NCI-H526 treated with DMSO at 0.1 percent for 48 hours (cell line): ENCODE data around the gene ACP3.
A peak's percentile ranks its signal among the peaks of the same experiment; 100 is the strongest.
"Not testable (repeated sequence)": the region's sequence is repeated elsewhere in the genome, so short reads cannot be mapped to it uniquely, and the experiment has no call there.

ENCODE experiments used
- DNase-seq: peaks from one replicate; lab custom pipeline; 2025; lab: John Stamatoyannopoulos, UW

ACP3 gene, protein sequence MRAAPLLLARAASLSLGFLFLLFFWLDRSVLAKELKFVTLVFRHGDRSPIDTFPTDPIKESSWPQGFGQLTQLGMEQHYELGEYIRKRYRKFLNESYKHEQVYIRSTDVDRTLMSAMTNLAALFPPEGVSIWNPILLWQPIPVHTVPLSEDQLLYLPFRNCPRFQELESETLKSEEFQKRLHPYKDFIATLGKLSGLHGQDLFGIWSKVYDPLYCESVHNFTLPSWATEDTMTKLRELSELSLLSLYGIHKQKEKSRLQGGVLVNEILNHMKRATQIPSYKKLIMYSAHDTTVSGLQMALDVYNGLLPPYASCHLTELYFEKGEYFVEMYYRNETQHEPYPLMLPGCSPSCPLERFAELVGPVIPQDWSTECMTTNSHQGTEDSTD

DNA sequence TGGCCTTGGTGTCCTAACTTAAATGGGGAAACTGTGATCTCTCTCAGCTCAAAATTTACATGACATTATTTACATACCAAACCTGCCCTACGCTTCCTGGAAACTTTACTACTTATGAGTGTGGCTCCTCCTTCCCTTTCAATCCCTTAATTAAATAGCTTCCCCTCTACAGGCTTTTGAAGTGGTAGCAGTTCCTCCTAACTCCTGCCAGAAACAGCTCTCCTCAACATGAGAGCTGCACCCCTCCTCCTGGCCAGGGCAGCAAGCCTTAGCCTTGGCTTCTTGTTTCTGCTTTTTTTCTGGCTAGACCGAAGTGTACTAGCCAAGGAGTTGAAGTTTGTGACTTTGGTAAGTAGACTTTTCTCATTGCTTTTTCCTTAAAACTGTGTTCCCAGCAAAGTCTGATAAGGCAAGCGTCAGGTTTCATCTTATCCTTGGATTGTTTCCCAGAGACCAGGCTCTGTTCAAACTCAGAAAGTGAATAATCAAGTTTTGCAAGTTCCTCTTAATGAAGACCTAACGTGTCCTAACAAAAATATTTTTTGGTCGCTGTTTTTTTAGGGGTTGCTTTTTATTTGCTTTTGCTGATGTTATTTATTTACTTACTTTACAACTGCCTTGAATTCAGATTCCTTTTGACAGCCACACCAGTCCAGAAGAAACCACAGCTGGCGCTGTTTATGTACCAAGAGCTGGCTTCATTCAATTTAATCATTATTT lies at the start of gene ACP3:
Gene ACP3 (plus strand): TSS at position 179 of the 720 bp plus-strand sequence. CDS start 50 bp downstream, at position 229.
- no peak for DNase-seq

DNA sequence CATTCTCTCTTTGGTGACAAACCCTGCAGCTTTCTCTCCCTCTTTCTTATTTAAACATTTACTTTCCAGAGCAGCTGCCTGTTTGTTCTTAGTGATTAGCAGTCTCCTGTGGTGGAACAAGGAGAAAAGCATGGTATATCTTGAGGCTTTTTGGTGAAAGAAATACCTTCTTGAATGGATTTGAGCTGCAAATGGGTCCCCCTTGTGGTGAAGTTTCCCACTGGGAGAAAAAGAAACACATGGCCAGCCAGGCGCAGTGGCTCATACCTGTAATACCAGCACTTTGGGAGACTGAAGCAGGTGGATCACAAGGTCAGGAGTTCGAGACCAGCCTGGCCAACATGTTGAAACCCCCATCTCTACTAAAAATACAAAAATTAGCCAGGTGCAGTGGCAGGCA lies 48.3 kb upstream of the ACP3 start:
- no peak for DNase-seq

DNA sequence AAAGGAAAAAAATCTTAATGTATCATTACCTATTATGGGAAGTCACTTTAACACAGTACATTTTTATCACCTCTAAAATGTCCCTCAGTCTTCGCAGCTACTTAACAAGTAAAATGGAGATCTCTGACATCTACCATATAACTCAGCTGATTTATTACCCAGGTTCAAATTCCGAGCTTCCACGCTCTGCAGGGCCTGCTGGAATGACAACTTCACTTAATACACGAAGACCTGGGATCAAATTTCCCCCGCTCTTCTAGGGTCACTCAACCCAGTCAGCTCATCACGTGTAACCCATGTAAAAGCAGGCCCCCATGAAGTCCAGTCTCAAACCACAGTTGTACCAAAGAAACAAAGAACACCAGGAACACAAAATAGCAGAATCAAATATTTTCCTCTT lies 44.2 kb upstream of the ACP3 start:
- no peak for DNase-seq

DNA sequence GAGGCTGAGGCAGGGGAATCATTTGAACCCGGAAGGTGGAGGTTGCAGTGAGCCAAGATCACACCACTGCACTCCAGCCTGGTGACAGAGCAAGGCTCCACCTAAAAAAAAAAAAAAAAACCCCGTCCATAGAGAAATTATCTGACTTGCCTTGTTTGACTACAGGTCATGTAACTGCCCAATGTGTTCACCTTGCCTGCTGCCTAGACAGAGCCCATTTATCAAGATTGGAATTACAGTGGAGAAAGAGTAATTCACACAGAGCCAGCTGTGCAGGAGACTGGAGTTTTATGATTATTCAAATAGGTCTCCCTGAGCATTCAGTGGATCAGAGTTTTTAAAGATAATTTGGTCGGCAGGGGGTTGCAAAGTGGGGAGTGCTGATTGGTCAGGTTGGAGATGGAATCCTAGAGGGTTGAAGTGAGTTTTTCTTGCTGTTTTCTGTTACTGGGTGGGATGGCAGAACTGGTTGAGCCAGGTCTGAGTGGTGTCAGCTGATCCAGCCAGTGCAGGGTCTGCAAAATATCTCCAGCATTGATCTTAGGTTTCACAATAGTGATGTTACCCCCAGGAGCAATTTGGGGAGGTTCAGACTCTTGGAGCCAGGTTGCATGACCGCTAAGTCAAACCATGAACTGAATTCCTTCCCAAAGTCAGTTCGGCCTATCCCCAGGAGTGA lies 40.8 kb upstream of the ACP3 start:
- no peak for DNase-seq

DNA sequence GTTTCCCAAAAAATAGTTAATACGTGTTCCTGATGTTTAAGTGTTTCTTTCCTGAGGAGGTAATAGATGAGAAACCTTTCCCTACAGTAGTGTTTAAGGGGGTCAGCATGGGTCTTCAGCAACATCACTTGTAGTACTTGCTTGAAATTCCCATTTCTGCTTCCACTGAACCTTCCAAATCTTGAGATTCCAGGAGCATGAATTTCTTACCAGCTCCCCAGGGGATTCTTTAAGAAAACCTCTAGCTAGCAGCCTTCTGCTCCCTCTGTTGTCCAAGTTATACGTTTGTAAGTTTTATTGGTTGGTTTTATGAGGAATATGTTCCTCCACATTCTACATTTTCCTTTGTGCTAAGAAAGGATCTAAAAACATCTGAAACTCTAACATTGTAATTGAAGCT lies 38.2 kb upstream of the ACP3 start:
- DNase-seq: no peak

DNA sequence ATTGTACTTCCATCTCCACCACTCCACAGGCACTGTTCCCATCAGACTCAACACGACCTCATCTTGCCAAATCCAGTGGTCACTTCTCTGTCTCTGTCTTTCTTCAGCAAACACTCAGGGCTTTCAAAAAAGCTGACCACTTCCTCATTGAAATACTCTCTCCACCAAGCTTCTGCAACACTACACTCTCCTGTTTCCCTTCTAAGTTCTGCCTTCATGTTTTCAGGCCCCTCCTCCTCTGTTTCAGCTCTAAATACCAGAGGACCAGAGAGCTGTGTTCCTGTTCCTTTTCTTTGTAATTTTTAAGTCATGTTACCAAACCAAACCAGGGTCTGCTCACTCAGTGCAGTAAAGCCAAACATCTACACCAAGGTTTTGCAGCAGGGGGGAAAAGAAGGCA lies 33.8 kb upstream of the ACP3 start:
- no peak for DNase-seq

DNA sequence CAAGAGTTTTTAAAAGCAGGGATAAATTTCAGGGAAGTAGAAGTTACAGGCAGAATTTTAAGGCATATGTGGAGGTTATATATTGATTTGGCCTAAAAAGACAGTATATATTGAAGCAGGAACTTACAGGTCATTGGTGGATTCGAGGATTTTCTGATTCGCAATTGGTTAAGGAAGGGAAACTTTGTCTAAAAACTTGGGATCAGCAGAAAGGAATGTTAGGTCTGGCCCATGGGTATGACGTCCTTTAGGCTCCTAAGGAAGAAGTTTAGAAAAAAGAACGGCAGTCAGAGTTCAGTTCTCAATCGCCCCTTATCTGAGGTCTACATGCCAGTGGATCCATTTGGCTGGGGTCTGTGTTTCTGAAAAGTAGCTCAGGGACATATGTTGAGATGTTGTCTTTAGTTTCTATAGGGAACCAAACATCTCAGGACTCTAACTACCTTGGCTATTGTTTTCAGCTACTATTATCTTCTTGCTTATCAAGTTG lies 33.2 kb upstream of the ACP3 start:
- DNase-seq: no peak

DNA sequence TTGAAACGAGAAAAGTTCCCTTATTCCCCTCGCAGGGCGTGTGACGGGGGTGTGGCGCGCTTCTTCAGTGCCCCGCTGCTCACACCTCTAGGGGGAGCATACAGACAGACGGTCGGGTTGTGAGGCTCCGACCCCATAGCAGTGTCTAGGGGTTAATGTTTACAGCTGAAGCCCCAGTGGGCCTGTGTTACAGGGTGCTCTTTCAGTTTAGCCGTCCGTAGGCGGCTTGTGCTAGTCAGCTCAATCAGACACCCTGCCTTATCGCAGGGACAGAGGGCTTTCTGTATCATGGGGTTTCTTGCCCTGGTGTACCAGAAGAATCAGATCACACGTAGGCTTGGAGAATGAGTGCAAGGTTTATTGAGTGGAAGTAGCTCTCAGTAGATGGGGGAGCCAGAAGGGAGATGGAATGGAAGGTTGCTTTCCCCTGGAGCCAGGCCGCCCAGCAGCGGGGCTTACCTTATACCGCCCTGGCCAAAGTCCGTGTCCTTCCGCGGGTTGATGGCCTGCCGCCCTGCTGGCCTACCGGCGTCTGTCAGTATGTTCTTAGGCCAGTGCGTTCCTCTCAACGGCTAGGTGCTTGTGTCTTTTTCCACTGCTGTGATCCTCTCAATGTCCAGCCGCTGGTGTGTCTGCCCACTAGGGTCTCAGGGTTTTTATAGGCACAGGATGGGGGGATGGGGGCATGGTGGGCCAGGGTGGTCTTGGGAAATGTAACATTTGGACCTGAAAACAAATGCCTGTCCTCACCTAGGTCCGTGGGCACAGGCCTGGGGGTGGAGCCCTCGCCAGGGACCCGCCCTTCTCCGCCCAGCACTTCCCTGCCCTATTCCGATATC lies 32.2 kb upstream of the ACP3 start:
- DNase-seq: no peak

DNA sequence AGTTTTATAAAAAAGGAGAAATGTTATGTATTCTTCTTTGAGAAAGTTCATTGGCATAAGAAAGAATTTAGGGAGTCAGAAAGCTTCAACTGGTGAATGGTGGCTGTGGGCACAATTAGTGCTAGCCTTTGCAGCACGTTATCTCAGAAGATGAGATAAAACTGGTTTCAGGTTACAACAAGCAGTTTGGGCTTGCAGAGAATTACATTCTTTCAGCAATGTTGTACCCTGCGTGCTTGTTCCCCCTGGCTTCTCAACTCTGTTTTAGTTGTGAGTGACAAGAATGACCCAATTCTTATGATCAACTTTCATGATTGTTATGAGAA lies 31.6 kb upstream of the ACP3 start:
- peak; percentile 1 for DNase-seq

DNA sequence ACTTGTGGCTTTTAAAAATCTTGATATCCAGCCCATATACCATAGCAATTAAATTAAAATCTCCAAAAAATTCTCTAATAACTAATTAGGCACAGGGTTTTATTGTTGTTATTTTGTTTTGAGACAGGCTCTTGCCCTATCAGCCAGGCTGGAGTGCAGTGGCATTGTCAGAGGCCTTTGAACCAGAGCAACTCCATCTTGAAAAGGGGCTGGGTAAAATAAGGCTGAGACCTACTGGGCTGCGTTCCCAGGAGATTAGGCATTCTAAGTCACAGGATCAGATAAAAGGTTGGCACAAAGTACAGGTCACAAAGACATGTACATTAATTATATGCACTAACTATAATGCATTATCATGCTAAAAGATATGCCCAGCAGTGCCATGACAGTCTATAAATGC lies 31.2 kb upstream of the ACP3 start:
- DNase-seq: no peak

DNA sequence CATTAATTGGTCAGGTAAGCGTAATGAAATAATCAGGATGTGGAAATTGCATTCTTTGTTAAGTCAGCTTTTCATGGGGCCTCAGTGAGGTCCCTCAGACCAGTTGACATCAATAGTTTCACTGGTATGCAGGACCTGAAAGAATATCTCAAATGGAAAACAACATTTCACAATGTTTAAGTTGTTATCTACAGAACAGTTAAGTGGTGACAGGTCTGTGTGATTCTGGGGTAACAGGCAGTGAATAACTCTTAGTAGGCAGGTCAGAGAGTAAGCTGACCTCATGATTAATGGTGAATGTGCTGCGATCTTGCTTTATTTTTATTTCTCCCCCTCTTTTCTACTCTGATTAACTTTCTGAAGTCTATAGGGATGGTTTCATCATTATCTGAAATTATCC lies 28.9 kb upstream of the ACP3 start:
- no peak for DNase-seq

DNA sequence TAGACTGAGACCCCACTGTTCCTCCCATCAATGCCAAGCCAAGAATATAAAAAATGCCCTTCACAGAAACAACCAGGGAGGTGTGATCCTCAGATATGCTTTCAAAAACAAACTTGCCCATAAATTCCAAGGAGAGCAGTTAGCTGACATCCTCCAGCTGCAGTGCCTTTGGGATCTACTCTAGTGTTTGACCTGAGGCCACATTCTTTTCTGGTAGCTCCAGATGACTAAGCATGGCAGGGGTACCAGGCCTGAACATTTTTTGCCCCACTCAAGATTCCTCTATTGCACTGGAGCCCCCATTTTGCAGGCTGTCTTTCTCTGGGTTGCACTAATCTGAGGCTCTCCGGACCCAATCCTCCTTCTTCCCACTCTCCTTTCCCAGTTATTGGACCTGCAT lies 27.9 kb upstream of the ACP3 start:
- DNase-seq: no peak

DNA sequence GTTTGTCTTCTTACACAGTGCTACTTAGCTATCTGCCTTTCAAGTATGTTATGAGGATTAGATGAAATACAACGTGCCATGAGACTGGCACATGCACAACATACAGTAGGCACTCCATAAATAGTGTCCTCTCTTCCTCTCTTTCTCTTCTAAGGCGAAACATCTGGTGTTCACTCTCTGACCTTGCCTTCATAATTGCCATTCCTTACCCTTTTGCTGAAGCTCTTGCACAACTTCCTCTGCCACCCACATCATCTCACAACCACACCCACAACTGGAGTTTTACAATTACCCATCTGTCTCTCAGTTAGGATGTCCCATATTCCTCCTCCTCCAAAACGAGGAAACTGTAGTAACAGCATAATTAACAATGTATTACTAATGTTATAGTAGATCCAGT lies 26.4 kb upstream of the ACP3 start:
- no peak for DNase-seq

DNA sequence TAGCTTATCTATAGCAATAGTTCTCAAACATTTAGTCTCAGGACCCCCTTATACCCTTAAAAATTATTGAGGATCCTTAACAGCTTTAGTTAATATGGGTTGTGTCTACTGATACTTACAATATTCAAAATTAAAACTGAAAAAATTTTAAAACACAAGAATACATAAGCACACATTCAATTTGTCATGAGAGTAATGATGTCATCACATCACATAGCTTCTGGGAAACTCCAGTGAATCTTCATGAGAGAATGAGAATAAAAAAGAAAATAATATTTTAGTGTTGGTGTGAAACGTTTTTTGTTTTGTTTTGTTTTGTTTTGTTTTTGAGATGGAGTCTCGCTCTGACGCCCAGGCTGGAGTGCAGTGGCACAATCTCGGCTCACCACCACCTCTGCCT lies 25.2 kb upstream of the ACP3 start:
- DNase-seq: no peak

DNA sequence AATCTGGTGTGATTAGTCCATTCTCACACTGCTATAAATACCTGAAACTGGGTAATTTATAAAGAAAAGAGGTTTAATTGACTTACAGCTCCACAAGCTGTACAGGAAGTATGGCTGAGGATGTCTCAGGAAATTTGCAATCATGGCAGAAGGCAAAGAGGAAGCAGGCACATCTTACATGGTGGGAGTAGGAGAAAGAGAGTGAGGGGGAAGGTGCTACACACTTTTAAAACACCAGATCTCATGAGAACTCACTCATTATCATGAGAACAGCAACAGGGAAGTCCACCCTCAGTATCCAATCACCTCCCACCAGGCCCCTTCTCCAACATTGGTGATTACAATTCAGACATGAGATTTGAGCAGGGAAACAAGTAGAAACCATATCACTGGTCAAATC lies 24.0 kb upstream of the ACP3 start:
- no peak for DNase-seq

DNA sequence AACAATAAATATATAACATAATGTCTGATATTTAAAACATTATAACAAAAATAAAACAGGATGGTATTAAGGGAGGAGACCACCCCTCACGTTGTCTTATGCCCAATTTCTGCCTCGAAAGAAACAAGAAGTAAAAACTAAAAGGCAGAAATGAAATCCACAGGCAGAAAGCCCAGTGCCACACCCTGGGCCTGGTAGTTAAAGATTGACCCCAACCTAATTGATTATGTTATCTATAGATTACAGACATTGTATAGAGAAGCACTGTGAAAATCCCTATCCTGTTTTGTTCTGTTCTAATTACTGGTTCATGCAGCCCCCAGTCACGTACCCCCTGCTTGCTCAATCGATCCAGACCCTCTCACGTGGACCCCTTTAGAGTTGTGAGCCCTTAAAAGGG lies 22.3 kb upstream of the ACP3 start:
- DNase-seq: no peak

DNA sequence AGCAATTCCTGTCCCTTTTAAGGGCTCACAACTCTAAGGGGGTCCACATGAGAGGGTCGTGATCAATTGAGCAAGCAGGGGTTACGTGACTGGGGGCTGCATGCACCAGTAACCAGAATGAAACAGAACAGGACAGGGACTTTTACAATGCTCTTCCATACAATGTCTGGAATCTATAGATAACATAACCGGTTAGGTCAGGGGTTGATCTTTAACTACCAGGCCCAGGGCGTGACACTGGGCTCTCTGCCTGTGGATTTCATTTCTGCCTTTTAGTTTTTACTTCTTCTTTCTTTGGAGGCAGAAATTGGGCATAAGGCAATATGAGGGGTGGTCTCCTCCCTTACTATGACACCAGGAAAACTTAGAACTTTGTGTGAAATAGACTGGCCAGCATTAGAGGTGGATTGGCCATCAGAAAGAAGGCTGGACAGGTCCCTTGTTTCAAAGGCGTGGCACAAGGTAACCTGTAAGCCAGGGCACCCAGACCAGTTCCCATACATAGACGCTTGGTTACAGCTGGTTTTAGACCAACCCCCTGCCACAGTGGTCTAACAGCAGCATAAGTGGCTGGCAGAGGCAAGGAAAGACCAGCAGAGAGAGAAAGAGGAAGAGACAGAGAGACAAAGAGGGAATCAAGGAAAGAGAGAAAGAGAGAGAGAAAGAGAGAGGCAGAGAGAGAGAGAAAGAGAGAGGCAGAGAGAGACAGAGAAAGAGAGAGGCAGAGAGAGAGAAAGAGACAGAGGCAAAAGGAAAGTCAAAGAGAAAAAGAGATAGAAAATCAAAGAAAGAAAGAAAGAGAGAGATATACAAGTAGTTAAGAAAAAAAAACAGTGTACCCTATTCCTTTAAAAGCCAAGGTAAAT lies 13.6 kb upstream of the ACP3 start:
- not testable (repeated sequence) for DNase-seq

DNA sequence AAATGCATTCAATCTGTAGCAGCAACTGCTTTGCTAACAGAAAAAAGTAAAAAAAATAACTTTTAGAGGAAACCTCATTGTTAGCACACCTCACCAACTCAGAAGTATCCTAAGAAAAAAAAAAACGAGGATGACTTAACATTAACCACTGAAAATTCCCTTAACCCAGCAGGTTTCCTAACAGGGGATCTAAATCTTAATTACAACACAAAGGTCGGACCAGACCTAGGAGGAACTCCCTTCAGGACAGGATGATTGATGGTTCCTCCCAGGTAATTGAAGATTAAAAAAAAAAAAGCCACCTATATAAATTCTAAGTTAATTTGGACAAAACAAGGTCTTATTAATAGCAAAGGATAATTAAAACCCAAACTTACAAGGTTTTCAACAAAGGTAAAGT lies 12.9 kb upstream of the ACP3 start:
- DNase-seq: not testable (repeated sequence)

DNA sequence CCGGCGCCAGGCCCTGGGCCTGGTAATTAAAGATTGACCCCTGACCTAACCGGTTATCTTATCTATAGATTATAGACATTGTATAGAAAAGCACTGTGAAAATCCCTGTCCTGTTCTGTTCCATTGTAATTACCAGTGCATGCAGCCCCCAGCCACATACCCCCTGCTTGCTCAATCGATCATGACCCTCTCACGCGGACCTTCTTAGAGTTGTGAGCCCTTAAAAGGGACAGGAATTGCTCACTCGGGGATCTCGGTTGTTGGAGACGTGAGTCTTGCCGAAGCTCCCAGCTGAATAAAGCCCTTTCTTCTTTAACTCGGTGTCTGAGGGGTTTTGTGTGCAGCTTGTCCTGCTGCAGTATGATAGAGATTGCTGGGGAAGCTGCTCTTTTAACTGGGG lies 7.2 kb upstream of the ACP3 start:
- not testable (repeated sequence) for DNase-seq

DNA sequence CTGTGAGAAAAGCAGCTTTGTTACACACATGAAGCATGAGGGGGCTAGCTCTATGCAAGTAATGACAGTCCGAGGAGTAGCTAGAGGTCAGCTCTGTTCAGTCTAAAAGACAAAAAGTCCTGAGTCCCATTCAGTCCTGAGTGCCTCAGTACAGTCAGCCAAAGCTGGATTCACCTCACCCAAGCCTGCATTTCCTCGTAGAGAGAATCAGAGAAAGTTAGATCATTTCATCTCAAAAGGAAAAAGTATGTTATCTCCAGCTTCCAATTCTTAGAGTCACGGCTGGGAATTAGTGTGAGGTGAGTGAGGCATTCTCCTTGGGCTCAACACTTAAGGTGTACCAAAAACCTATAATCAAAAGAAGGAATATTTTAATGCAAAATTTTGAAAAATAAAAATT lies 5.9 kb upstream of the ACP3 start:
- no peak for DNase-seq

DNA sequence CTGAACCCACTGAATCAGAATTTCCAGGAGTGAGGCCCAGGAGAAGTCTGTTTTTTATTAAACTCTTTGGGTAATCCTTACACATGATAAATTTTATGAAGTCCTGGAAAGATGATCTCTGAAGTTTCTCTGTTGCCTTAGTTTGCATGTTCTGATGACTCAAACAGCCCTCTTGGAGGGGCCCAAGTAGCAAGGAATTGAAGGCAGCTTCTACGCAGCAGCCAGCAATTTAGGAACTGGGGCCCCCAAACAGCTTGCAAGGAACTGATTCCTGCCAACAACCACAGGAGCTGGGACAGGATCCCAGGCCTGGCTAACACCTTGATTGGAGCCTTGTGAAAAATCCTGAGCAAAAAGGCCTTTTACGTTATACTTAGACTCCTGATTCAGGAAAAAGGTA lies 5.4 kb upstream of the ACP3 start:
- DNase-seq: no peak
